ENCODE data around the gene FANCC. TPM values are rescaled to one million over a fixed set of nuclear protein-coding genes. Genes with fewer than 3 reads are reported as not detected.

FANCC gene
- total RNA-seq, 2 donors from 2014 or later = 17.6 to 23.5 TPM

DNA sequence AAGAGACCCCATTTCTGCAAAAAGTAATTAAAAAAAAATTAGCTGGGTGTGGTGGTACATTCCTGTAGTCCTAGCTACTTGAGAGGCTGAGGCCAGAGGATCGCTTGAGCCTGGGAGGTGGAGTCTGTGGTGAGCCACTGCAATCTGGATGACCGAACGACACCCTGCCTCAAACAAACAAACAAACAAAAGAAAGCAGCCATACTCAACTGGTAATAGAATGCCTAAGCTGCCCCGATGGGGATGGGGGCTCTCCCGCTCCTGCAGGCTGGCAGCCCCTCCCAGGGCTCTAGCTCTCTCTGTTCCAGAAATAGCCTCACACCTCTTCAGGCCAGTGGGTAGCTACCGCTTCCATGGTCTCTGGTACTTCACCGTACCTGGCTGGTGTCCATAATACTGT lies 241.8 kb downstream of the FANCC start:
- peaks cover 35% of the 10 kb centered on the region for H3K4me1 Mint-ChIP-seq
- Histone ChIP-seq H3K4me3 (ENCODE audit: low read length) (no peak overlapping the region), H3K4me1 (ENCODE audit: control insufficient read depth, insufficient read depth, low read length) (peaks cover 20% of the 10 kb centered on the region), H3K27ac (ENCODE audit: low read depth, low read length) (no peak overlapping the region), H3K27me3 (ENCODE audit: control insufficient read depth, insufficient read depth, low read length, poor library complexity, severe bottlenecking) (no peaks in the 10 kb centered on the region), H3K36me3 (ENCODE audit: control insufficient read depth, insufficient read depth, low read length) (peaks cover 7% of the 10 kb centered on the region), H3K9ac (ENCODE audit: extremely low read depth, low read length, poor library complexity, severe bottlenecking) (no peak overlapping the region), H3K9me3 (ENCODE audit: control insufficient read depth, low read length) (no peaks in the 10 kb centered on the region)
- peak; percentile 23 for DNase-seq
- TF ChIP-seq, protein P1, sequence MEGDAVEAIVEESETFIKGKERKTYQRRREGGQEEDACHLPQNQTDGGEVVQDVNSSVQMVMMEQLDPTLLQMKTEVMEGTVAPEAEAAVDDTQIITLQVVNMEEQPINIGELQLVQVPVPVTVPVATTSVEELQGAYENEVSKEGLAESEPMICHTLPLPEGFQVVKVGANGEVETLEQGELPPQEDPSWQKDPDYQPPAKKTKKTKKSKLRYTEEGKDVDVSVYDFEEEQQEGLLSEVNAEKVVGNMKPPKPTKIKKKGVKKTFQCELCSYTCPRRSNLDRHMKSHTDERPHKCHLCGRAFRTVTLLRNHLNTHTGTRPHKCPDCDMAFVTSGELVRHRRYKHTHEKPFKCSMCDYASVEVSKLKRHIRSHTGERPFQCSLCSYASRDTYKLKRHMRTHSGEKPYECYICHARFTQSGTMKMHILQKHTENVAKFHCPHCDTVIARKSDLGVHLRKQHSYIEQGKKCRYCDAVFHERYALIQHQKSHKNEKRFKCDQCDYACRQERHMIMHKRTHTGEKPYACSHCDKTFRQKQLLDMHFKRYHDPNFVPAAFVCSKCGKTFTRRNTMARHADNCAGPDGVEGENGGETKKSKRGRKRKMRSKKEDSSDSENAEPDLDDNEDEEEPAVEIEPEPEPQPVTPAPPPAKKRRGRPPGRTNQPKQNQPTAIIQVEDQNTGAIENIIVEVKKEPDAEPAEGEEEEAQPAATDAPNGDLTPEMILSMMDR (conservative IDR thresholded peaks at IDR 0.05) = no peak
- H3K36me3 Mint-ChIP-seq (ENCODE audit: low read depth) = peaks cover 9% of the 10 kb centered on the region
- no peak overlapping the region for H3K4me3 Mint-ChIP-seq
- no peaks in the 10 kb centered on the region for H3K9me3 Mint-ChIP-seq
- no peaks in the 10 kb centered on the region for H3K27me3 Mint-ChIP-seq (ENCODE audit: insufficient read depth)
- WGBS, 2 experiments (ENCODE audit: insufficient coverage in 1 of 2, insufficient read length in 1 of 2) = 90 to 93% methylated on average over 2 to 7 of the region's 7 CpGs
- no peak overlapping the region for H3K27ac Mint-ChIP-seq

GRCh38 chr9:95074632-95075031 lies 242.9 kb downstream of the FANCC start:
- peaks cover 20% of the 10 kb centered on the region for H3K4me1 ChIP-seq (ENCODE audit: control insufficient read depth, insufficient read depth, low read length)
- H3K27me3 ChIP-seq (ENCODE audit: control insufficient read depth, insufficient read depth, low read length, poor library complexity, severe bottlenecking) = no peaks in the 10 kb centered on the region
- H3K4me3 Mint-ChIP-seq = no peak overlapping the region
- H3K9ac ChIP-seq (ENCODE audit: extremely low read depth, low read length, poor library complexity, severe bottlenecking) = no peak overlapping the region
- H3K27me3 Mint-ChIP-seq (ENCODE audit: insufficient read depth) = no peaks in the 10 kb centered on the region
- peak; percentile 34 for DNase-seq
- H3K9me3 ChIP-seq (ENCODE audit: control insufficient read depth, low read length) = no peaks in the 10 kb centered on the region
- peaks cover 30% of the 10 kb centered on the region for H3K4me1 Mint-ChIP-seq
- no peak overlapping the region for H3K4me3 ChIP-seq (ENCODE audit: low read length)
- H3K36me3 ChIP-seq (ENCODE audit: control insufficient read depth, insufficient read depth, low read length) = peaks cover 11% of the 10 kb centered on the region
- no peak overlapping the region for H3K27ac ChIP-seq (ENCODE audit: low read depth, low read length)
- no peaks in the 10 kb centered on the region for H3K9me3 Mint-ChIP-seq
- TF ChIP-seq, protein P1 (conservative IDR thresholded peaks at IDR 0.05) = no peak
- no peak overlapping the region for H3K27ac Mint-ChIP-seq
- H3K36me3 Mint-ChIP-seq (ENCODE audit: low read depth) = peaks cover 9% of the 10 kb centered on the region
- WGBS, 2 experiments (ENCODE audit: insufficient coverage in 1 of 2, insufficient read length in 1 of 2) = 93 to 100% methylated on average over 1 to 9 of the region's 9 CpGs

GRCh38 chr9:95073918-95074317 lies 243.6 kb downstream of the FANCC start:
- H3K36me3 Mint-ChIP-seq (ENCODE audit: low read depth) = peaks cover 13% of the 10 kb centered on the region
- no peak overlapping the region for H3K4me3 Mint-ChIP-seq
- H3K36me3 ChIP-seq (ENCODE audit: control insufficient read depth, insufficient read depth, low read length) = peaks cover 11% of the 10 kb centered on the region
- no peaks in the 10 kb centered on the region for H3K9me3 Mint-ChIP-seq
- H3K27ac Mint-ChIP-seq = no peak overlapping the region
- H3K27me3 ChIP-seq (ENCODE audit: control insufficient read depth, insufficient read depth, low read length, poor library complexity, severe bottlenecking) = no peaks in the 10 kb centered on the region
- H3K9me3 ChIP-seq (ENCODE audit: control insufficient read depth, low read length) = no peaks in the 10 kb centered on the region
- WGBS, 2 experiments (ENCODE audit: insufficient coverage in 1 of 2, insufficient read length in 1 of 2) = 94 to 100% methylated on average over 3 to 5 of the region's 5 CpGs
- H3K27ac ChIP-seq (ENCODE audit: low read depth, low read length) = no peak overlapping the region
- no peak overlapping the region for H3K9ac ChIP-seq (ENCODE audit: extremely low read depth, low read length, poor library complexity, severe bottlenecking)
- TF ChIP-seq, protein P1 (conservative IDR thresholded peaks at IDR 0.05) = no peak
- H3K27me3 Mint-ChIP-seq (ENCODE audit: insufficient read depth) = no peaks in the 10 kb centered on the region
- H3K4me3 ChIP-seq (ENCODE audit: low read length) = no peak overlapping the region
- peaks cover 17% of the 10 kb centered on the region for H3K4me1 ChIP-seq (ENCODE audit: control insufficient read depth, insufficient read depth, low read length)
- DNase-seq = no peak
- H3K4me1 Mint-ChIP-seq = peaks cover 23% of the 10 kb centered on the region
